GM18519 (cell line): ENCODE data around the gene BACH2.
"Not testable (repeated sequence)": the region's sequence is repeated elsewhere in the genome, so short reads cannot be mapped to it uniquely, and the experiment has no call there.

Experiments used
- ATAC-seq: cut with Tn5 transposase; IDR thresholded peaks from one replicate; pipeline ENCODE4 v1.9.1; 2021; ENCODE audit warnings: mild to moderate bottlenecking, moderate library complexity; ENCODE audit not compliant: unreplicated experiment, low FRiP score

Gene BACH2

GRCh38 chr6:90045535-90045934 is 251.1 kb downstream of the BACH2 start:
- no peak for ATAC-seq

GRCh38 chr6:90044833-90045381 is 251.7 kb downstream of the BACH2 start:
- no peak for ATAC-seq

- ATAC-seq: no peak
These were observed 252.3 kb downstream of the BACH2 start for GRCh38 chr6:90044182-90044832.

GRCh38 chr6:90040931-90041330 is 255.7 kb downstream of the BACH2 start:
- ATAC-seq: no peak

- no peak for ATAC-seq
These were observed 256.7 kb downstream of the BACH2 start for GRCh38 chr6:90039911-90040310.

- no peak for ATAC-seq
These were observed 257.5 kb downstream of the BACH2 start for GRCh38 chr6:90038961-90039653.

GRCh38 chr6:90036963-90037362 is 259.7 kb downstream of the BACH2 start:
- ATAC-seq: no peak

- no peak for ATAC-seq
These were observed 261.5 kb downstream of the BACH2 start for GRCh38 chr6:90035047-90035723.

GRCh38 chr6:90033746-90034271 is 262.8 kb downstream of the BACH2 start:
- ATAC-seq: no peak

- ATAC-seq: not testable (repeated sequence)
These were observed 264.0 kb downstream of the BACH2 start for GRCh38 chr6:90032489-90033212.

GRCh38 chr6:90028995-90029635 is 267.5 kb downstream of the BACH2 start:
- ATAC-seq: no peak

GRCh38 chr6:90028066-90028778 is 268.4 kb downstream of the BACH2 start:
- no peak for ATAC-seq

GRCh38 chr6:90026216-90026615 is 270.4 kb downstream of the BACH2 start:
- ATAC-seq: no peak

GRCh38 chr6:90025523-90026061 is 271.1 kb downstream of the BACH2 start:
- ATAC-seq: no peak

- no peak for ATAC-seq
These were observed 272.0 kb downstream of the BACH2 start for GRCh38 chr6:90024633-90025032.

- no peak for ATAC-seq
These were observed 274.9 kb downstream of the BACH2 start for GRCh38 chr6:90021711-90022110.

- no peak for ATAC-seq
These were observed 275.9 kb downstream of the BACH2 start for GRCh38 chr6:90020746-90021145.

- no peak for ATAC-seq
These were observed 277.4 kb downstream of the BACH2 start for GRCh38 chr6:90019216-90019615.

GRCh38 chr6:90015883-90016282 is 280.8 kb downstream of the BACH2 start:
- ATAC-seq: no peak
